MM.1S (cell line): Measurements from ENCODE around the gene NLRP11.

Experiments
- EZH2 ChIP-seq: fragments of 300-600 bp; sonication (generic); optimal IDR thresholded peaks from 2 replicates; pipeline ENCODE3; 2017; ENCODE audit warnings: low read depth, mild to moderate bottlenecking, antibody characterized with exemption, low read length, mixed read lengths
- EZH2phosphoT487 ChIP-seq: fragments of 300-600 bp; sonication (generic); IDR thresholded peaks from 2 replicates; pipeline ENCODE4 v1.6.1; 2018; ENCODE audit warnings: antibody characterized with exemption, low read length
- TF ChIP-seq, protein P1 (sequence below): fragments of 300-600 bp; sonication (generic); IDR thresholded peaks from 2 replicates; pipeline ENCODE4 v1.5.1; 2016; ENCODE audit warnings: antibody characterized with exemption, low read length, mixed read lengths

DNA sequence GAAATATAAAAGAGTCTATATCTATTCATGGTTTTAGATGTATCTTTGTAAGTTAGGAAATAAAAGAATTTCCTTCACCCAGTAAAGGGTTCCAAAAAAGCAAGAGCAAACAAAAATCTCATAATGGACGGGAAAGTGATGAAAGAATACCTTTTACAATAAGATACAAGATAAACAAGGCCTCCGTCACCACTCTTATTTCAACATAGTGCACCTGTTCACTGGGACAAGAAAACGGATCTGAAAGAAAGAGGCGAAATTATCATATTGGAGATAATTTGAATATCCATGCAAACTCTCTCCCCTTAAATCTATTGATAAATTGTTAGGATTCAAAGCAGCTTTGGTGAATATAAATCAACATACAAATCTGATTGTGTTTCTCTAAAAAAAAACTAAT lies 877 bp upstream of the NLRP11 start:
- TF ChIP-seq, protein P1, sequence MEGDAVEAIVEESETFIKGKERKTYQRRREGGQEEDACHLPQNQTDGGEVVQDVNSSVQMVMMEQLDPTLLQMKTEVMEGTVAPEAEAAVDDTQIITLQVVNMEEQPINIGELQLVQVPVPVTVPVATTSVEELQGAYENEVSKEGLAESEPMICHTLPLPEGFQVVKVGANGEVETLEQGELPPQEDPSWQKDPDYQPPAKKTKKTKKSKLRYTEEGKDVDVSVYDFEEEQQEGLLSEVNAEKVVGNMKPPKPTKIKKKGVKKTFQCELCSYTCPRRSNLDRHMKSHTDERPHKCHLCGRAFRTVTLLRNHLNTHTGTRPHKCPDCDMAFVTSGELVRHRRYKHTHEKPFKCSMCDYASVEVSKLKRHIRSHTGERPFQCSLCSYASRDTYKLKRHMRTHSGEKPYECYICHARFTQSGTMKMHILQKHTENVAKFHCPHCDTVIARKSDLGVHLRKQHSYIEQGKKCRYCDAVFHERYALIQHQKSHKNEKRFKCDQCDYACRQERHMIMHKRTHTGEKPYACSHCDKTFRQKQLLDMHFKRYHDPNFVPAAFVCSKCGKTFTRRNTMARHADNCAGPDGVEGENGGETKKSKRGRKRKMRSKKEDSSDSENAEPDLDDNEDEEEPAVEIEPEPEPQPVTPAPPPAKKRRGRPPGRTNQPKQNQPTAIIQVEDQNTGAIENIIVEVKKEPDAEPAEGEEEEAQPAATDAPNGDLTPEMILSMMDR = no peak
- TF ChIP-seq EZH2 = no peak
- TF ChIP-seq EZH2phosphoT487 = no peak
